ENCODE measurements around the gene AGAP3.

AGAP3 gene

DNA sequence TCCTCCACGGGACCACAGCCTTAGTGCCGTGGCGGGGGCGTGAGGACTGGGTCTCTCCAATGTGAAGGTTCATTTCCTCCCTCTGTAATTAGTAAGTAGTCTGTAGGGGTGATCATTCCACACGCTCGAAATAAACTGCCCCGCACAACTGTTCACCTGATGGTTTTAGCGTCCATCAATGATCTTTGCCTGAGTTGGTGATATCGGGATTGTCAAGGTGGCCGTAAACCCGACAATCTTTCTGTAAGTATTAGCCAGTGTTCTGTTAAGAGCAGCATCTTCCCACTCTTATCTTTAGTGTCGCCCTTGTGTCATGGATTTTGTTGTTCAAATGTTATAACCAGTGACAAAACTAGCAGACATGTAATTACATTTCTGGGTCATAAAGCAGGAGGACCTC, 17.7 kb downstream of the AGAP3 start:
- DNase-seq (ENCODE audit: low read depth, low spot score): no peak
- in situ Hi-C loops (cut with HindIII; ENCODE audit: low sequenced_read_pairs): no loop called here
- no peak overlapping the region for H3K4me3 ChIP-seq (ENCODE audit: low read depth, low read length)
- TF ChIP-seq, protein P1, sequence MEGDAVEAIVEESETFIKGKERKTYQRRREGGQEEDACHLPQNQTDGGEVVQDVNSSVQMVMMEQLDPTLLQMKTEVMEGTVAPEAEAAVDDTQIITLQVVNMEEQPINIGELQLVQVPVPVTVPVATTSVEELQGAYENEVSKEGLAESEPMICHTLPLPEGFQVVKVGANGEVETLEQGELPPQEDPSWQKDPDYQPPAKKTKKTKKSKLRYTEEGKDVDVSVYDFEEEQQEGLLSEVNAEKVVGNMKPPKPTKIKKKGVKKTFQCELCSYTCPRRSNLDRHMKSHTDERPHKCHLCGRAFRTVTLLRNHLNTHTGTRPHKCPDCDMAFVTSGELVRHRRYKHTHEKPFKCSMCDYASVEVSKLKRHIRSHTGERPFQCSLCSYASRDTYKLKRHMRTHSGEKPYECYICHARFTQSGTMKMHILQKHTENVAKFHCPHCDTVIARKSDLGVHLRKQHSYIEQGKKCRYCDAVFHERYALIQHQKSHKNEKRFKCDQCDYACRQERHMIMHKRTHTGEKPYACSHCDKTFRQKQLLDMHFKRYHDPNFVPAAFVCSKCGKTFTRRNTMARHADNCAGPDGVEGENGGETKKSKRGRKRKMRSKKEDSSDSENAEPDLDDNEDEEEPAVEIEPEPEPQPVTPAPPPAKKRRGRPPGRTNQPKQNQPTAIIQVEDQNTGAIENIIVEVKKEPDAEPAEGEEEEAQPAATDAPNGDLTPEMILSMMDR (IDR thresholded peaks at IDR 0.05; ENCODE audit: low read depth, low read length): no peak

DNA sequence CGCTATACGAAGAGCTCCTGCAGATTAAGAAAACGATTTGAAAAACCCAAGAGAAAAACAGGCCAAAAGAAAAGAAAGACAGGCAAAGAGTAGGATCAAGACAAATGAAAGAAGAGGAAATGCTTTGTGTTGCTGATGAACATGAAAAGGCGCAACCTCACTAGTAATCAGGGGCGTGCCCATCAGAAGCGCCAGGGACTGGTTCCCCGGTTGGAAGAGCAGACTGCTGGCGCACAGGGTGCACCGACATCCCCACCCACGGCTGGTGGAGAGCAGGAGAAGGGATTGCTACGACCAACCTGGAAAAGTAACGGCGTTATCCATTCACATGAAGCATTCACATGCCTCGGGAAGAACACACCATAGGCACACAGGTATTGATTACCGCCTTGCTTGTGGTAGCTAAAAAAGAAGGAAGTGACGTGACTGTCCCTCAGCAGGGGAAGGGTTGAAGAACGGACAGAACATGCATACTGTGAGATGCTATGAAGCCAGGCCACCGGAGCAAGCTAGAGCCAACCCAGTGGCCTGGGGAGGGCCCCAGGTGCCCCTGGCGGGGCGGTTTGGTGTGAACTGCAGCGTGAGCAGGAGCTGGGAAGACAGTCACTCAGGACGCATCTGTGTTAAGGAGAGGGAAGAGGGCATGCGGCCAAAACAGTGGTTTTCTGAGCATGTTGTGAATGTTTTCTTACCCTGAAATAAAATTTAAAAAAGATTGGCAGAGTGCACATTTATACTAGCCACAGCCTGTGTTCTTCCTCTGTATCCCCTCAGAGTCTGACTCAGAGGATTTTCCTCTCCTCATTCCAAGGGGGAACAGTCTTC, 18.3 kb downstream of the AGAP3 start:
- in situ Hi-C loops (cut with HindIII; ENCODE audit: low sequenced_read_pairs): no loop called here
- TF ChIP-seq, protein P1 (IDR thresholded peaks at IDR 0.05; ENCODE audit: low read depth, low read length): no peak
- no peak overlapping the region for H3K4me3 ChIP-seq (ENCODE audit: low read depth, low read length)
- peak; percentile 90 for DNase-seq (ENCODE audit: low read depth, low spot score)

- no peak for DNase-seq (ENCODE audit: low read depth, low spot score)
- in situ Hi-C loops (cut with HindIII; ENCODE audit: low sequenced_read_pairs): no loop called here
- H3K4me3 ChIP-seq (ENCODE audit: low read depth, low read length): no peak overlapping the region
- TF ChIP-seq, protein P1 (IDR thresholded peaks at IDR 0.05; ENCODE audit: low read depth, low read length): no peak
Observed at GRCh38 chr7:151107882-151108281, 21.6 kb downstream of the AGAP3 start.

- no peak overlapping the region for H3K4me3 ChIP-seq (ENCODE audit: low read depth, low read length)
- TF ChIP-seq, protein P1 (IDR thresholded peaks at IDR 0.05; ENCODE audit: low read depth, low read length): no peak
- in situ Hi-C loops (cut with HindIII; ENCODE audit: low sequenced_read_pairs): no loop called here
- DNase-seq (ENCODE audit: low read depth, low spot score): no peak
Observed at GRCh38 chr7:151109094-151110048, 23.1 kb downstream of the AGAP3 start.

GRCh38 chr7:151110236-151110940, 24.1 kb downstream of the AGAP3 start:
- in situ Hi-C loops (cut with HindIII; ENCODE audit: low sequenced_read_pairs): no loop called here
- TF ChIP-seq, protein P1 (IDR thresholded peaks at IDR 0.05; ENCODE audit: low read depth, low read length): no peak
- no peak for DNase-seq (ENCODE audit: low read depth, low spot score)
- no peak overlapping the region for H3K4me3 ChIP-seq (ENCODE audit: low read depth, low read length)
